OCI-LY1 (cell line): ENCODE measurements around the gene CUL2.
"Not testable (repeated sequence)": the region's sequence is repeated elsewhere in the genome, so short reads cannot be mapped to it uniquely, and the experiment has no call there.

Experiments used
- H2AFZ ChIP-seq: fragments of 200-600 bp; sonication (generic), shearing (Covaris generic); 2 replicates; pipeline ENCODE4 v1.6.0; 2014; ENCODE audit warnings: antibody characterized with exemption, mild to moderate bottlenecking, low read length
- H3F3A ChIP-seq: fragments of 200-600 bp; sonication (generic), shearing (Covaris generic); 2 replicates; pipeline ENCODE4 v1.6.0; 2014; ENCODE audit warnings: mild to moderate bottlenecking, antibody characterized with exemption, low read length, moderate library complexity; ENCODE audit not compliant: insufficient read depth
- H3K27ac ChIP-seq: fragments of 200-600 bp; sonication (generic); 2 replicates; pipeline ENCODE4 v1.5.1; 2014; ENCODE audit warnings: low read length, mixed run types, mild to moderate bottlenecking, low read depth; ENCODE audit not compliant: poor library complexity, severe bottlenecking
- H3K27me3 ChIP-seq: fragments of 200-600 bp; sonication (generic); 2 replicates; pipeline ENCODE4 v1.6.0; 2014; ENCODE audit warnings: antibody characterized with exemption, mild to moderate bottlenecking, low read length, moderate library complexity; ENCODE audit not compliant: insufficient read depth
- H3K36me3 ChIP-seq: fragments of 200-600 bp; sonication (generic); 2 replicates; pipeline ENCODE4 v1.6.1; 2014; ENCODE audit warnings: mild to moderate bottlenecking, antibody characterized with exemption, low read length, moderate library complexity, mixed read lengths; ENCODE audit not compliant: insufficient read depth
- H3K4me1 ChIP-seq: fragments of 200-600 bp; sonication (generic); 2 replicates; pipeline ENCODE4 v1.5.1; 2014; ENCODE audit warnings: mild to moderate bottlenecking, low read length, moderate library complexity; ENCODE audit not compliant: insufficient read depth, severe bottlenecking
- H3K4me2 ChIP-seq: fragments of 200-600 bp; sonication (generic), shearing (Covaris generic); 2 replicates; pipeline ENCODE4 v1.6.1; 2014; ENCODE audit warnings: low read length
- H3K4me3 ChIP-seq: fragments of 200-600 bp; sonication (generic); 2 replicates; pipeline ENCODE4 v1.5.1; 2014; ENCODE audit warnings: low read length, low read depth, mild to moderate bottlenecking, mixed read lengths; ENCODE audit not compliant: poor library complexity, severe bottlenecking
- H3K79me2 ChIP-seq: fragments of 200-600 bp; shearing (Covaris generic); 2 replicates; pipeline ENCODE4 v1.6.1; 2016; ENCODE audit warnings: mixed run types, low read length, mixed read lengths; ENCODE audit not compliant: insufficient read depth
- H3K9ac ChIP-seq: fragments of 200-600 bp; sonication (generic), shearing (Covaris generic); 2 replicates; pipeline ENCODE4 v1.6.1; 2014; ENCODE audit warnings: mild to moderate bottlenecking, low read length, mixed read lengths
- H3K9me2 ChIP-seq: fragments of 200-600 bp; sonication (generic), shearing (Covaris generic); 2 replicates; pipeline ENCODE4 v1.6.1; 2014; ENCODE audit warnings: low read depth, mild to moderate bottlenecking, low read length, mixed read lengths
- H3K9me3 ChIP-seq: fragments of 200-600 bp; shearing (Covaris generic); 2 replicates; pipeline ENCODE4 v1.6.1; 2014; ENCODE audit warnings: low read length, mixed read lengths
- H4K20me1 ChIP-seq: fragments of 200-600 bp; sonication (generic), shearing (Covaris generic); 2 replicates; pipeline ENCODE4 v1.6.0; 2016; ENCODE audit warnings: mild to moderate bottlenecking, low read length; ENCODE audit not compliant: insufficient read depth
- CTCF ChIP-seq: fragments of 200-600 bp; sonication (generic), shearing (Covaris generic); IDR thresholded peaks from 2 replicates; pipeline ENCODE4 v1.5.1; 2017; ENCODE audit warnings: mild to moderate bottlenecking, antibody characterized with exemption, low read length, moderate library complexity, mixed read lengths
- EZH2 ChIP-seq: fragments of 200-600 bp; sonication (generic), shearing (Covaris generic); IDR thresholded peaks from 2 replicates; pipeline ENCODE4 v1.8.0; 2017; ENCODE audit warnings: borderline replicate concordance, mixed run types, mild to moderate bottlenecking, antibody characterized with exemption, low read length, moderate library complexity, mixed read lengths

Gene CUL2

GRCh38 chr10:35089611-35090161, 455 bp downstream of the CUL2 start:
- peak overlapping the region; percentile 89 for H3K4me2 ChIP-seq
- no peaks in the 10 kb centered on the region for H3K27me3 ChIP-seq
- no peaks in the 10 kb centered on the region for H3K36me3 ChIP-seq
- peaks cover 19% of the 10 kb centered on the region for H3K4me1 ChIP-seq
- no peaks in the 10 kb centered on the region for H4K20me1 ChIP-seq
- no peak for TF ChIP-seq CTCF
- no peak for TF ChIP-seq EZH2
- H3K9me2 ChIP-seq, result no peaks in the 10 kb centered on the region
- H3K27ac ChIP-seq, result no peak overlapping the region
- H3K79me2 ChIP-seq, result peaks cover 42% of the 10 kb centered on the region
- 0 out of 2 replicates have a peak, but pooled peaks cover 3% of the 10 kb centered on the region for H3K9me3 ChIP-seq
- peak overlapping the region; percentile 79 for H3K4me3 ChIP-seq
- no peaks in the 10 kb centered on the region for H3F3A ChIP-seq
- H2AFZ ChIP-seq, result no peak overlapping the region
- H3K9ac ChIP-seq, result peak overlapping the region; percentile 95

- Histone ChIP-seq H3K9ac (no peak overlapping the region), H3K9me3 (peaks cover 8% of the 10 kb centered on the region; the same call in 1 of the 2 replicates), H3F3A (no peaks in the 10 kb centered on the region), H3K36me3 (peaks cover 27% of the 10 kb centered on the region), H3K27ac (no peak overlapping the region), H3K9me2 (no peaks in the 10 kb centered on the region), H3K4me2 (no peak overlapping the region), H4K20me1 (no peaks in the 10 kb centered on the region), H3K4me3 (no peak overlapping the region), H3K4me1 (no peaks in the 10 kb centered on the region), H3K27me3 (no peaks in the 10 kb centered on the region), H3K79me2 (peaks cover 74% of the 10 kb centered on the region), H2AFZ (no peak overlapping the region)
- no peak for TF ChIP-seq EZH2
- no peak for TF ChIP-seq CTCF
These were observed 6.9 kb downstream of the CUL2 start for GRCh38 chr10:35083242-35083641.

GRCh38 chr10:35080261-35080660, 9.9 kb downstream of the CUL2 start:
- not testable (repeated sequence) for H3K9me2 ChIP-seq, H3F3A ChIP-seq, H3K9ac ChIP-seq, H4K20me1 ChIP-seq, H2AFZ ChIP-seq, H3K27ac ChIP-seq, H3K4me3 ChIP-seq, H3K4me1 ChIP-seq, H3K27me3 ChIP-seq, H3K9me3 ChIP-seq, H3K4me2 ChIP-seq
- peaks cover 27% of the 10 kb centered on the region for H3K36me3 ChIP-seq
- H3K79me2 ChIP-seq, result peaks cover 58% of the 10 kb centered on the region

GRCh38 chr10:35079763-35080162, 10.4 kb downstream of the CUL2 start:
- H2AFZ ChIP-seq, result no peak overlapping the region
- no peaks in the 10 kb centered on the region for H3K4me1 ChIP-seq
- H3K9me3 ChIP-seq, result peaks cover 8% of the 10 kb centered on the region; the same call in 1 of the 2 replicates
- H3K36me3 ChIP-seq, result peaks cover 27% of the 10 kb centered on the region
- no peaks in the 10 kb centered on the region for H3K27me3 ChIP-seq
- H3K9ac ChIP-seq, result no peak overlapping the region
- no peaks in the 10 kb centered on the region for H4K20me1 ChIP-seq
- H3K9me2 ChIP-seq, result no peaks in the 10 kb centered on the region
- H3K4me3 ChIP-seq, result no peak overlapping the region
- no peaks in the 10 kb centered on the region for H3F3A ChIP-seq
- H3K27ac ChIP-seq, result no peak overlapping the region
- no peak overlapping the region for H3K4me2 ChIP-seq
- peaks cover 62% of the 10 kb centered on the region for H3K79me2 ChIP-seq
- TF ChIP-seq CTCF, result no peak
- TF ChIP-seq EZH2, result no peak
